Cardiac fibroblast (primary cell): ENCODE measurements around the gene PBX3.

Experiments used
- DNase-seq, 2 donors: peaks; one replicate each; pipeline versions ENCODE4 v3.0.0 to v3.0.0-alpha.2; 2010; ENCODE audit warnings: low read depth in 2 of 2
- H3K4me3 ChIP-seq, 2 donors: replicated peaks in 1 of 2; 1 replicate in 1 of 2; 2 replicates in 1 of 2; pipeline ENCODE4 v1.5.1; 2011; ENCODE audit warnings: low read depth in 2 of 2, low read length in 2 of 2, mild to moderate bottlenecking in 2 of 2, moderate library complexity in 1 of 2
- CTCF ChIP-seq: IDR thresholded peaks from one replicate; pipeline ENCODE4 v1.5.1; 2011; ENCODE audit warnings: low read depth, mild to moderate bottlenecking, low read length, inconsistent platforms

The PBX3 gene

GRCh38 chr9:125997196-125997823 is 250.1 kb downstream of the PBX3 start:
- no peak for TF ChIP-seq CTCF
- no peak overlapping the region for H3K4me3 ChIP-seq
- no peak for DNase-seq

- no peak for DNase-seq
- no peak for TF ChIP-seq CTCF
- H3K4me3 ChIP-seq: no peak overlapping the region
Observed at GRCh38 chr9:125998837-125999503, 251.8 kb downstream of the PBX3 start.

- H3K4me3 ChIP-seq: no peak overlapping the region
- no peak for DNase-seq
- no peak for TF ChIP-seq CTCF
Observed at GRCh38 chr9:125999504-125999881, 252.3 kb downstream of the PBX3 start.

GRCh38 chr9:126000256-126000655 is 253.1 kb downstream of the PBX3 start:
- H3K4me3 ChIP-seq: no peak overlapping the region
- no peak for DNase-seq
- no peak for TF ChIP-seq CTCF

GRCh38 chr9:126000731-126001580 is 253.8 kb downstream of the PBX3 start:
- no peak overlapping the region for H3K4me3 ChIP-seq
- no peak for DNase-seq
- no peak for TF ChIP-seq CTCF

- H3K4me3 ChIP-seq: no peak overlapping the region
- DNase-seq: no peak
- TF ChIP-seq CTCF: no peak
Observed at GRCh38 chr9:126001581-126002225, 254.5 kb downstream of the PBX3 start.
